ENCODE measurements around the gene SELENBP1.

DNA sequence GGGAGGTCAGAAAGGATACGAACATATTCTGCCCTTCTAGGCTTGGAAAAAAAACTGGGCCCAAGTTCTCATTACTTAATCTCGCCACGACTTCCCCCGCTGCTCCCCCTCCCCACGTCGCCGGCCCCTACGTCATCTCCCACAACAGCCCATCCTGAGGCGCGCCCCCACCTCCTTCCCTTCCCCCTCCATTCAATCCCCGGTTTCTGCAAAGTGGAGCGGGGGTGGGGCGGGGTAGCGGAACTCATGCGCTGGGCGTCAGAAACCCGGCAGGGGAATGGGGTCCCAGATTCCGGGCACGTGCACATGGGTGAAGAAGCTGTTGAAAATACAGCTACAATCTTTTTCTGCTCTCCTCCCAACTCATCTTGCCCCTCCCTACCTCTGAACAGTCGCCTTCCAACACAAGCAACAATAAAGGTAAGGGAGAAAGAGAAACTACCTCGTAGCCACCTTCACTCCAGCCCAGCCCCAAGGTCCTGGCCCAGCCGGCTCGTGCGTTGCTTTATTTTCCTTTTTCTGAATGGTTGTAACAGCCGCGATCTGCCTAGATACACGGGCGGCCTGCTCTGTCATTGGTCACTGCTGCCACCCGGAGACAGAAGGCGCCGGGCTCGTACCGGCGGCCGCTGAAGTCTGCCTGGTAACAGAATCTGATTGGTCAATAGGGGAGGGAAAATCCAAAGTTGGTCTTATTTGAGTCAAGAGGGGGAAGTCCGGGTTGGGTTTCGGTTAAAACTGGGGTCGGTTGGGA is 25.6 kb downstream of the SELENBP1 start, which contains the start of gene RFX5:
- TF ChIP-seq RARB (CRISPR knock-in tag; IDR thresholded peaks at IDR 0.05), result no peak
- TF ChIP-seq, protein P1, sequence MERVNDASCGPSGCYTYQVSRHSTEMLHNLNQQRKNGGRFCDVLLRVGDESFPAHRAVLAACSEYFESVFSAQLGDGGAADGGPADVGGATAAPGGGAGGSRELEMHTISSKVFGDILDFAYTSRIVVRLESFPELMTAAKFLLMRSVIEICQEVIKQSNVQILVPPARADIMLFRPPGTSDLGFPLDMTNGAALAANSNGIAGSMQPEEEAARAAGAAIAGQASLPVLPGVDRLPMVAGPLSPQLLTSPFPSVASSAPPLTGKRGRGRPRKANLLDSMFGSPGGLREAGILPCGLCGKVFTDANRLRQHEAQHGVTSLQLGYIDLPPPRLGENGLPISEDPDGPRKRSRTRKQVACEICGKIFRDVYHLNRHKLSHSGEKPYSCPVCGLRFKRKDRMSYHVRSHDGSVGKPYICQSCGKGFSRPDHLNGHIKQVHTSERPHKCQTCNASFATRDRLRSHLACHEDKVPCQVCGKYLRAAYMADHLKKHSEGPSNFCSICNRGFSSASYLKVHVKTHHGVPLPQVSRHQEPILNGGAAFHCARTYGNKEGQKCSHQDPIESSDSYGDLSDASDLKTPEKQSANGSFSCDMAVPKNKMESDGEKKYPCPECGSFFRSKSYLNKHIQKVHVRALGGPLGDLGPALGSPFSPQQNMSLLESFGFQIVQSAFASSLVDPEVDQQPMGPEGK (CRISPR knock-in tag; IDR thresholded peaks at IDR 0.05; ENCODE audit: borderline replicate concordance), result no peak
- TF ChIP-seq ZNF565 (CRISPR knock-in tag; conservative IDR thresholded peaks at IDR 0.05; ENCODE audit: low read depth), result no peak
- TF ChIP-seq ZNF8 (CRISPR knock-in tag; IDR thresholded peaks at IDR 0.05), result no peak
- TF ChIP-seq TOX (CRISPR knock-in tag; IDR thresholded peaks at IDR 0.05; ENCODE audit: borderline replicate concordance), result no peak
- TF ChIP-seq ZFP30 (CRISPR knock-in tag; IDR thresholded peaks at IDR 0.05), result no peak
- no peak for TF ChIP-seq ZC3H10 (CRISPR knock-in tag; IDR thresholded peaks at IDR 0.05)
- no peak for TF ChIP-seq SNAI2 (CRISPR knock-in tag; IDR thresholded peaks at IDR 0.05)
- TF ChIP-seq TCF4 (CRISPR knock-in tag; IDR thresholded peaks at IDR 0.05; ENCODE audit: borderline replicate concordance), result no peak
- no peak for TF ChIP-seq ARNTL (CRISPR knock-in tag; IDR thresholded peaks at IDR 0.05; ENCODE audit: borderline replicate concordance, low read depth)

All from SK-N-SH treated with all-trans-retinoic acid at 6 μM for 48 hours (cell line).